HG03565 (cell line): Measurements from ENCODE around the gene SPSB4.

Experiments used
- ATAC-seq: cut with Tn5 transposase; IDR thresholded peaks from one replicate; pipeline ENCODE4 v1.9.1; 2021; ENCODE audit warnings: mild to moderate bottlenecking, moderate library complexity; ENCODE audit not compliant: unreplicated experiment

The SPSB4 gene

GRCh38 chr3:141150081-141150830 lies 99.1 kb downstream of the SPSB4 start:
- ATAC-seq: no peak

- no peak for ATAC-seq
These were observed 99.8 kb downstream of the SPSB4 start for GRCh38 chr3:141150931-141151330.

GRCh38 chr3:141151439-141151838 lies 100.3 kb downstream of the SPSB4 start:
- no peak for ATAC-seq

GRCh38 chr3:141152130-141152529 lies 101.0 kb downstream of the SPSB4 start:
- ATAC-seq: no peak

GRCh38 chr3:141152801-141153678 lies 101.9 kb downstream of the SPSB4 start:
- ATAC-seq: no peak

- ATAC-seq: no peak
These were observed 102.5 kb downstream of the SPSB4 start for GRCh38 chr3:141153679-141153966.

GRCh38 chr3:141164852-141165251 lies 113.7 kb downstream of the SPSB4 start:
- no peak for ATAC-seq

GRCh38 chr3:141167681-141168080 lies 116.5 kb downstream of the SPSB4 start:
- ATAC-seq: no peak

- ATAC-seq: no peak
These were observed 119.6 kb downstream of the SPSB4 start for GRCh38 chr3:141170678-141171295.

GRCh38 chr3:141174674-141175073 lies 123.5 kb downstream of the SPSB4 start:
- ATAC-seq: no peak

- ATAC-seq: no peak
These were observed 125.6 kb downstream of the SPSB4 start for GRCh38 chr3:141176775-141177174.

- ATAC-seq: no peak
These were observed 126.9 kb downstream of the SPSB4 start for GRCh38 chr3:141178026-141178425.

GRCh38 chr3:141178551-141178950 lies 127.4 kb downstream of the SPSB4 start:
- ATAC-seq: no peak

GRCh38 chr3:141179983-141180382 lies 128.8 kb downstream of the SPSB4 start:
- ATAC-seq: no peak

- ATAC-seq: no peak
These were observed 130.0 kb downstream of the SPSB4 start for GRCh38 chr3:141181196-141181595.

- no peak for ATAC-seq
These were observed 130.7 kb downstream of the SPSB4 start for GRCh38 chr3:141181819-141182218.

- ATAC-seq: no peak
These were observed 132.5 kb downstream of the SPSB4 start for GRCh38 chr3:141183606-141184005.

GRCh38 chr3:141184430-141184829 lies 133.3 kb downstream of the SPSB4 start:
- ATAC-seq: no peak

GRCh38 chr3:141191097-141191749 lies 140.1 kb downstream of the SPSB4 start:
- no peak for ATAC-seq

GRCh38 chr3:141192345-141192744 lies 141.2 kb downstream of the SPSB4 start:
- peak; percentile 99 for ATAC-seq

GRCh38 chr3:141193066-141193830 lies 142.1 kb downstream of the SPSB4 start:
- no peak for ATAC-seq
